Gastrocnemius medialis (tissue), 4 donors: ENCODE results near the gene ASZ1. TPM values are rescaled to one million over a fixed set of nuclear protein-coding genes. Genes with fewer than 3 reads are reported as not detected.

Experiments used
- ATAC-seq, 2 donors: fragments of 150-250 bp; one replicate each; pipeline ENCODE4 v1.9.1; 2016
- DNase-seq, 2 donors: peaks; one replicate each; pipeline ENCODE4 v3.0.0-alpha.2; 2019
- H3K27ac ChIP-seq, 4 donors: fragments of 200-600 bp; sonication (generic); 1 replicate in 1 of 4; 2 replicates in 3 of 4; pipeline ENCODE4 v1.5.1; 2016 to 2018; ENCODE audit warnings: mild to moderate bottlenecking in 2 of 4, moderate library complexity in 1 of 4
- H3K27me3 ChIP-seq, 3 donors: fragments of 200-600 bp; sonication (generic) in 2 of 3; 1 replicate in 1 of 3; 2 replicates in 2 of 3; pipeline versions ENCODE4 v1.5.1 to v1.6.0; 2016 to 2019; ENCODE audit warnings: mild to moderate bottlenecking in 1 of 3, moderate library complexity in 1 of 3
- H3K36me3 ChIP-seq, 2 donors: fragments of 200-600 bp; sonication (generic) in 1 of 2; one replicate each; pipeline ENCODE4 v1.5.1; 2017 to 2018
- H3K4me1 ChIP-seq, 2 donors: fragments of 200-600 bp; sonication (generic) in 1 of 2; one replicate each; pipeline ENCODE4 v1.5.1; 2016 to 2017; ENCODE audit warnings: mild to moderate bottlenecking in 2 of 2
- H3K4me3 ChIP-seq, 4 donors: fragments of 200-600 bp; sonication (generic) in 3 of 4; 1 replicate in 1 of 4; 2 replicates in 3 of 4; pipeline ENCODE4 v1.5.1; 2016 to 2019; ENCODE audit warnings: mild to moderate bottlenecking in 2 of 4
- H3K9me3 ChIP-seq, 3 donors: fragments of 200-600 bp; sonication (generic) in 2 of 3; 1 replicate in 1 of 3; 2 replicates in 2 of 3; pipeline ENCODE4 v1.5.1; 2016 to 2019
- CTCF ChIP-seq, 5 experiments: fragments of 450-650 bp in 3 of 5; fragments of 200-600 bp in 2 of 5; sonication (generic) in 2 of 5; IDR thresholded peaks in 4 of 5; conservative IDR thresholded peaks in 1 of 5; 1 replicate in 4 of 5; 2 replicates in 1 of 5; pipeline ENCODE4 v1.5.1; 2016 to 2019; ENCODE audit warnings: antibody characterized with exemption in 5 of 5, mild to moderate bottlenecking in 3 of 5, moderate library complexity in 3 of 5
- POLR2A ChIP-seq, 2 donors: fragments of 450-650 bp; IDR thresholded peaks; one replicate each; pipeline ENCODE4 v1.6.1; 2017; ENCODE audit warnings: antibody characterized with exemption in 2 of 2, mild to moderate bottlenecking in 2 of 2, moderate library complexity in 2 of 2
- in situ Hi-C, 4 donors: fragments of 200-750 bp; cut with MboI; loops; one replicate each; pipeline versions ENCODE4 v1.15.0 to v1.8.0; 2017; ENCODE audit warnings: low sequenced_read_pairs in 4 of 4
- intact Hi-C: fragments of 100-400 bp; cut with DNase I; formaldehyde crosslinking; loops from one replicate; pipeline ENCODE4 v1.15.1; 2023; ENCODE audit warnings: low total_unique reads
- total RNA-seq, 4 donors: library from RNA; depleted of rRNA; stranded (reverse); fragments of >200 nt; gene quantifications; one replicate each; pipeline versions ENCODE4 v1.1.0 to v1.2.3, GENCODE V29; 2016

The ASZ1 gene
- total RNA-seq, 4 donors from 2014 or later = not detected

GRCh38 chr7:117322741-117323304, 104.5 kb downstream of the ASZ1 start, which contains the start of gene WNT2:
TSS of gene WNT2 (minus strand) at chr7:117323058. CDS start at chr7:117322989, 69 bp downstream.
- Histone ChIP-seq H3K27me3 (peaks cover 26 to 49% (median 28%) of the 10 kb centered on the region in 3 donors), H3K27ac (no peak within 1 kb of the TSS), H3K9me3 (no peaks in the 10 kb centered on the region), H3K36me3 (no peaks in the 10 kb centered on the region), H3K4me3 (peak within 1 kb of the TSS; percentile 42 to 49 (median 47)), H3K4me1 (peaks cover 3 to 21% of the 10 kb centered on the region in 2 donors)
- DNase-seq (no peak), ATAC-seq (no peak)
- intact Hi-C loops (no loop called here), in situ Hi-C loops (no loop called here)
- no peak for TF ChIP-seq CTCF (IDR thresholded peaks at IDR 0.05 in 4 of 5, conservative IDR thresholded peaks at IDR 0.05 in 1 of 5)

- Histone ChIP-seq H3K4me1 (peaks cover 3 to 21% of the 10 kb centered on the region in 2 donors), H3K27ac (no peak overlapping the region), H3K9me3 (no peaks in the 10 kb centered on the region), H3K36me3 (no peaks in the 10 kb centered on the region), H3K27me3 (peaks cover 26 to 49% (median 27%) of the 10 kb centered on the region in 3 donors), H3K4me3 (no peak overlapping the region)
- in situ Hi-C loops = no loop called here
- ATAC-seq = no peak
- no peak for TF ChIP-seq CTCF (IDR thresholded peaks at IDR 0.05 in 4 of 5, conservative IDR thresholded peaks at IDR 0.05 in 1 of 5)
- no peak for TF ChIP-seq POLR2A (IDR thresholded peaks at IDR 0.05)
- DNase-seq = no peak
- intact Hi-C loops = no loop called here
These were observed 106.8 kb downstream of the ASZ1 start for GRCh38 chr7:117320523-117320922.

- in situ Hi-C loops (no loop called here), intact Hi-C loops (no loop called here)
- ATAC-seq (no peak), DNase-seq (no peak)
- Histone ChIP-seq H3K36me3 (no peaks in the 10 kb centered on the region), H3K9me3 (no peaks in the 10 kb centered on the region), H3K4me3 (no peak overlapping the region), H3K4me1 (peaks cover 3 to 18% of the 10 kb centered on the region in 2 donors), H3K27me3 (peaks cover 18 to 40% (median 24%) of the 10 kb centered on the region in 3 donors), H3K27ac (no peak overlapping the region)
- no peak for TF ChIP-seq CTCF (IDR thresholded peaks at IDR 0.05 in 4 of 5, conservative IDR thresholded peaks at IDR 0.05 in 1 of 5)
- TF ChIP-seq POLR2A (IDR thresholded peaks at IDR 0.05) = no peak
These were observed 108.1 kb downstream of the ASZ1 start for GRCh38 chr7:117319181-117319580.

- H3K4me3 ChIP-seq = no peak overlapping the region
- ATAC-seq = no peak
- H3K36me3 ChIP-seq = no peaks in the 10 kb centered on the region
- in situ Hi-C loops (no loop called here), intact Hi-C loops (no loop called here)
- peaks cover 0 to 3% (median 0%) of the 10 kb centered on the region in 3 donors for H3K27me3 ChIP-seq
- H3K4me1 ChIP-seq = no peaks in the 10 kb centered on the region
- H3K9me3 ChIP-seq = no peaks in the 10 kb centered on the region
- DNase-seq = no peak
- H3K27ac ChIP-seq = no peak overlapping the region
- TF ChIP-seq CTCF (IDR thresholded peaks at IDR 0.05 in 4 of 5, conservative IDR thresholded peaks at IDR 0.05 in 1 of 5) (no peak), POLR2A (IDR thresholded peaks at IDR 0.05) (no peak)
These were observed 113.7 kb downstream of the ASZ1 start for GRCh38 chr7:117313582-117313981.

Other genes with a start within 250 kb of the ASZ1 start
- not detected for gene WNT2, start 104.4 kb downstream of the ASZ1 start, total RNA-seq
- under 1 TPM in 1 of 4 donors, not detected in 3; 0.44 TPM for gene CFTR, start 52.5 kb upstream of the ASZ1 start, total RNA-seq